ENCODE results near the gene DENND4B. TPM values are rescaled to one million over a fixed set of nuclear protein-coding genes. Genes with fewer than 3 reads are reported as not detected.
A peak's percentile ranks its signal among the peaks of the same experiment; 100 is the strongest.

Gene DENND4B
- total RNA-seq, 1 donor = 27.5 TPM

- Histone ChIP-seq H3K27ac (ENCODE audit: low read depth, low read length) (peak overlapping the region; percentile 22), H2AFZ (ENCODE audit: low read length) (peak overlapping the region; percentile 81), H3K4me2 (ENCODE audit: insufficient read depth, low read length) (peak overlapping the region; percentile 84)
Observed at GRCh38 chr1:153968408-153968807, 21.9 kb upstream of the DENND4B start.

GRCh38 chr1:153968000-153968363 is 21.5 kb upstream of the DENND4B start:
- Histone ChIP-seq H3K27me3 (ENCODE audit: insufficient read depth, low read length) (no peaks in the 10 kb centered on the region), H2AFZ (ENCODE audit: low read length) (peak overlapping the region; percentile 81), H3K4me2 (ENCODE audit: insufficient read depth, low read length) (peak overlapping the region; percentile 84), H3K9me3 (ENCODE audit: low read depth, low read length) (no peaks in the 10 kb centered on the region), H3K4me1 (ENCODE audit: insufficient read depth, low read length) (peaks cover 21% of the 10 kb centered on the region), H3K27ac (ENCODE audit: low read depth, low read length) (no peak overlapping the region), H4K20me1 (ENCODE audit: insufficient read depth, low read length) (no peaks in the 10 kb centered on the region), H3K36me3 (ENCODE audit: insufficient read depth, low read length) (peaks cover under 1% of the 10 kb centered on the region), H3K79me2 (ENCODE audit: insufficient read depth, low read length) (peaks cover 7% of the 10 kb centered on the region), H3K4me3 (ENCODE audit: insufficient read depth, low read length) (peak overlapping the region; percentile 71)
- TF ChIP-seq CTCF (IDR thresholded peaks at IDR 0.05; ENCODE audit: extremely low read depth, low read depth, low read length) = no peak
- no peak for DNase-seq (ENCODE audit: insufficient read length, low spot score, missing footprints)

More at GRCh38 chr1:153968408-153968807, 21.9 kb upstream of the DENND4B start:
- Histone ChIP-seq H3K4me1 (ENCODE audit: insufficient read depth, low read length) (peaks cover 20% of the 10 kb centered on the region), H3K9me3 (ENCODE audit: low read depth, low read length) (no peaks in the 10 kb centered on the region), H3K79me2 (ENCODE audit: insufficient read depth, low read length) (peaks cover 4% of the 10 kb centered on the region), H3K4me3 (ENCODE audit: insufficient read depth, low read length) (peak overlapping the region; percentile 71), H3K36me3 (ENCODE audit: insufficient read depth, low read length) (peaks cover 4% of the 10 kb centered on the region), H3K27me3 (ENCODE audit: insufficient read depth, low read length) (no peaks in the 10 kb centered on the region), H4K20me1 (ENCODE audit: insufficient read depth, low read length) (no peaks in the 10 kb centered on the region)
- DNase-seq (ENCODE audit: insufficient read length, low spot score, missing footprints) = peak; percentile 61
- no peak for TF ChIP-seq CTCF (IDR thresholded peaks at IDR 0.05; ENCODE audit: extremely low read depth, low read depth, low read length)

- Histone ChIP-seq H3K27ac (ENCODE audit: low read depth, low read length) (peak within 1 kb of the TSS; percentile 44), H3K36me3 (ENCODE audit: insufficient read depth, low read length) (no peaks in the 10 kb centered on the region), H3K4me3 (ENCODE audit: insufficient read depth, low read length) (peak within 1 kb of the TSS; percentile 71), H4K20me1 (ENCODE audit: insufficient read depth, low read length) (no peaks in the 10 kb centered on the region), H3K9me3 (ENCODE audit: low read depth, low read length) (no peaks in the 10 kb centered on the region), H3K27me3 (ENCODE audit: insufficient read depth, low read length) (no peaks in the 10 kb centered on the region), H3K79me2 (ENCODE audit: insufficient read depth, low read length) (peaks cover 14% of the 10 kb centered on the region), H3K4me1 (ENCODE audit: insufficient read depth, low read length) (peaks cover 28% of the 10 kb centered on the region), H3K4me2 (ENCODE audit: insufficient read depth, low read length) (peak within 1 kb of the TSS; percentile 84), H2AFZ (ENCODE audit: low read length) (peak within 1 kb of the TSS; percentile 81)
- TF ChIP-seq CTCF (IDR thresholded peaks at IDR 0.05; ENCODE audit: extremely low read depth, low read depth, low read length) = peak; percentile 50
- DNase-seq (ENCODE audit: insufficient read length, low spot score, missing footprints) = peak; percentile 98
Observed at GRCh38 chr1:153967107-153967999, 20.8 kb upstream of the DENND4B start, which contains the start of gene CREB3L4. Gene CREB3L4 (plus strand): TSS chr1:153967902. CDS start chr1:153968526, 624 bp downstream.

- peak; percentile 88 for DNase-seq (ENCODE audit: insufficient read length, low spot score, missing footprints)
- Histone ChIP-seq H3K4me3 (ENCODE audit: insufficient read depth, low read length) (peak overlapping the region; percentile 93), H3K79me2 (ENCODE audit: insufficient read depth, low read length) (peaks cover 21% of the 10 kb centered on the region), H3K27ac (ENCODE audit: low read depth, low read length) (peak overlapping the region; percentile 93), H3K27me3 (ENCODE audit: insufficient read depth, low read length) (no peaks in the 10 kb centered on the region), H3K9me3 (ENCODE audit: low read depth, low read length) (no peaks in the 10 kb centered on the region), H2AFZ (ENCODE audit: low read length) (peak overlapping the region; percentile 68), H3K4me2 (ENCODE audit: insufficient read depth, low read length) (peak overlapping the region; percentile 95), H4K20me1 (ENCODE audit: insufficient read depth, low read length) (no peaks in the 10 kb centered on the region), H3K4me1 (ENCODE audit: insufficient read depth, low read length) (peaks cover 36% of the 10 kb centered on the region), H3K36me3 (ENCODE audit: insufficient read depth, low read length) (peaks cover 14% of the 10 kb centered on the region)
- no peak for TF ChIP-seq CTCF (IDR thresholded peaks at IDR 0.05; ENCODE audit: extremely low read depth, low read depth, low read length)
Observed at GRCh38 chr1:153963850-153964331, 17.4 kb upstream of the DENND4B start.

Measured in osteoblast (primary cell).